Esophagus muscularis mucosa (tissue), 4 donors: ENCODE results near the gene PRR23C.

ENCODE experiments used
- EP300 ChIP-seq: sonication (generic); formaldehyde crosslinking; IDR thresholded peaks from one replicate; pipeline ENCODE4 v1.6.1; 2017; ENCODE audit warnings: antibody characterized with exemption
- POLR2A ChIP-seq: fragments of 450-650 bp; IDR thresholded peaks from one replicate; pipeline ENCODE4 v1.6.1; 2017; ENCODE audit warnings: antibody characterized with exemption, moderate library complexity, mild to moderate bottlenecking, low read depth
- POLR2AphosphoS5 ChIP-seq, 2 donors: sonication (generic); formaldehyde crosslinking; IDR thresholded peaks; one replicate each; pipeline ENCODE4 v1.6.1; 2017; ENCODE audit warnings: antibody characterized with exemption in 2 of 2
- TF ChIP-seq, protein P1 (sequence below), 3 experiments: fragments of 200-600 bp in 2 of 3; fragments of 450-650 bp in 1 of 3; sonication (generic) in 2 of 3; IDR thresholded peaks; one replicate each; pipeline ENCODE4 v1.5.1; 2017 to 2019; ENCODE audit warnings: antibody characterized with exemption in 3 of 3, mild to moderate bottlenecking in 2 of 3, moderate library complexity in 1 of 3

GRCh38 chr3:139016430-139017048, 28.2 kb downstream of the PRR23C start:
- TF ChIP-seq, protein P1, sequence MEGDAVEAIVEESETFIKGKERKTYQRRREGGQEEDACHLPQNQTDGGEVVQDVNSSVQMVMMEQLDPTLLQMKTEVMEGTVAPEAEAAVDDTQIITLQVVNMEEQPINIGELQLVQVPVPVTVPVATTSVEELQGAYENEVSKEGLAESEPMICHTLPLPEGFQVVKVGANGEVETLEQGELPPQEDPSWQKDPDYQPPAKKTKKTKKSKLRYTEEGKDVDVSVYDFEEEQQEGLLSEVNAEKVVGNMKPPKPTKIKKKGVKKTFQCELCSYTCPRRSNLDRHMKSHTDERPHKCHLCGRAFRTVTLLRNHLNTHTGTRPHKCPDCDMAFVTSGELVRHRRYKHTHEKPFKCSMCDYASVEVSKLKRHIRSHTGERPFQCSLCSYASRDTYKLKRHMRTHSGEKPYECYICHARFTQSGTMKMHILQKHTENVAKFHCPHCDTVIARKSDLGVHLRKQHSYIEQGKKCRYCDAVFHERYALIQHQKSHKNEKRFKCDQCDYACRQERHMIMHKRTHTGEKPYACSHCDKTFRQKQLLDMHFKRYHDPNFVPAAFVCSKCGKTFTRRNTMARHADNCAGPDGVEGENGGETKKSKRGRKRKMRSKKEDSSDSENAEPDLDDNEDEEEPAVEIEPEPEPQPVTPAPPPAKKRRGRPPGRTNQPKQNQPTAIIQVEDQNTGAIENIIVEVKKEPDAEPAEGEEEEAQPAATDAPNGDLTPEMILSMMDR (IDR thresholded peaks at IDR 0.05): no peak
- TF ChIP-seq EP300 (no peak), POLR2A (no peak), POLR2AphosphoS5 (IDR thresholded peaks at IDR 0.05) (no peak)
